Thyroid gland (tissue), 4 donors: ENCODE results near the gene CPLX3. TPM values are rescaled to one million over a fixed set of nuclear protein-coding genes. Genes with fewer than 3 reads are reported as not detected.

ENCODE experiments used
- DNase-seq, 2 donors: peaks; one replicate each; pipeline ENCODE4 v3.0.0-alpha.2; 2019
- H3K27ac ChIP-seq, 3 donors: fragments of 200-600 bp; sonication (generic); 1 replicate in 2 of 3; 2 replicates in 1 of 3; pipeline ENCODE4 v1.5.1; 2016 to 2019; ENCODE audit warnings: mild to moderate bottlenecking in 1 of 3, moderate library complexity in 1 of 3
- H3K27me3 ChIP-seq: fragments of 200-600 bp; sonication (generic); one replicate; pipeline ENCODE4 v1.5.1; 2019
- H3K36me3 ChIP-seq, 2 donors: fragments of 200-600 bp; sonication (generic); one replicate each; pipeline ENCODE4 v1.5.1; 2016 to 2019
- H3K4me1 ChIP-seq, 2 donors: fragments of 200-600 bp; sonication (generic); one replicate each; pipeline ENCODE4 v1.5.1; 2017 to 2019
- H3K4me3 ChIP-seq, 3 donors: fragments of 200-600 bp; sonication (generic); replicated peaks in 1 of 3; 1 replicate in 2 of 3; 2 replicates in 1 of 3; pipeline ENCODE4 v1.5.1; 2016; ENCODE audit warnings: mild to moderate bottlenecking in 1 of 3
- H3K9me3 ChIP-seq: fragments of 200-600 bp; sonication (generic); one replicate; pipeline ENCODE4 v1.5.1; 2017
- POLR2A ChIP-seq, 2 donors: fragments of 450-650 bp; IDR thresholded peaks; one replicate each; pipeline ENCODE4 v1.6.1; 2017; ENCODE audit warnings: antibody characterized with exemption in 2 of 2, mild to moderate bottlenecking in 2 of 2, moderate library complexity in 1 of 2
- WGBS, 2 donors: methylation state at CpG; one replicate each; pipeline ENCODE4 v1.1.5; 2017; 5-methylcytosine and 5-hydroxymethylcytosine counted together
- intact Hi-C: fragments of 100-400 bp; cut with DNase I; formaldehyde crosslinking; loops from one replicate; pipeline ENCODE4 v1.15.1; 2023
- total RNA-seq, 4 donors: library from RNA; depleted of rRNA; stranded (reverse); fragments of >200 nt; gene quantifications; one replicate each; pipeline ENCODE4 v1.2.3, GENCODE V29; 2016
- TF ChIP-seq, protein P1 (sequence below), 6 experiments: fragments of 200-600 bp in 3 of 6; fragments of 450-650 bp in 3 of 6; sonication (generic) in 3 of 6; IDR thresholded peaks; one replicate each; pipeline ENCODE4 v1.5.1; 2016 to 2019; ENCODE audit warnings: antibody characterized with exemption in 6 of 6, mild to moderate bottlenecking in 2 of 6, inconsistent platforms in 1 of 6, moderate library complexity in 1 of 6

The CPLX3 gene
- total RNA-seq, 4 donors from 2014 or later, result not detected

DNA sequence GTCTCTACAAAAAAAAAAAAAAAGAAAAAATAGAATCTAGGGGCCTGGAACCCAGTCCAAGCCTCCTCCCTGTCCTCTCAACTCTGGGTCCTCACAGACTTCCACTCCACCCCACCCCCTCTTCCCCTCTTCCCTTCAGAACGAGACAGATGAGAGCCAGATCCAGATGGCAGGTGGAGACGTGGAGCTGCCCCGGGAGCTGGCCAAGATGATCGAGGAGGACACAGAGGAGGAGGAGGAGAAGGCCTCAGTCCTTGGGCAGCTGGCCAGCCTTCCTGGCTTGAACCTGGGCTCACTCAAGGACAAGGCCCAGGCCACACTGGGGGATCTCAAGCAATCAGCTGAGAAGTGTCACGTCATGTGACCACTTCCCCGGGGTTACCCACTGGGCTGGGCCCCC, 3.6 kb downstream of the CPLX3 start:
- TF ChIP-seq POLR2A (IDR thresholded peaks at IDR 0.05), result no peak
- TF ChIP-seq, protein P1, sequence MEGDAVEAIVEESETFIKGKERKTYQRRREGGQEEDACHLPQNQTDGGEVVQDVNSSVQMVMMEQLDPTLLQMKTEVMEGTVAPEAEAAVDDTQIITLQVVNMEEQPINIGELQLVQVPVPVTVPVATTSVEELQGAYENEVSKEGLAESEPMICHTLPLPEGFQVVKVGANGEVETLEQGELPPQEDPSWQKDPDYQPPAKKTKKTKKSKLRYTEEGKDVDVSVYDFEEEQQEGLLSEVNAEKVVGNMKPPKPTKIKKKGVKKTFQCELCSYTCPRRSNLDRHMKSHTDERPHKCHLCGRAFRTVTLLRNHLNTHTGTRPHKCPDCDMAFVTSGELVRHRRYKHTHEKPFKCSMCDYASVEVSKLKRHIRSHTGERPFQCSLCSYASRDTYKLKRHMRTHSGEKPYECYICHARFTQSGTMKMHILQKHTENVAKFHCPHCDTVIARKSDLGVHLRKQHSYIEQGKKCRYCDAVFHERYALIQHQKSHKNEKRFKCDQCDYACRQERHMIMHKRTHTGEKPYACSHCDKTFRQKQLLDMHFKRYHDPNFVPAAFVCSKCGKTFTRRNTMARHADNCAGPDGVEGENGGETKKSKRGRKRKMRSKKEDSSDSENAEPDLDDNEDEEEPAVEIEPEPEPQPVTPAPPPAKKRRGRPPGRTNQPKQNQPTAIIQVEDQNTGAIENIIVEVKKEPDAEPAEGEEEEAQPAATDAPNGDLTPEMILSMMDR (IDR thresholded peaks at IDR 0.05), result no peak
- Histone ChIP-seq H3K9me3 (no peaks in the 10 kb centered on the region), H3K4me1 (peaks cover 0 to 13% of the 10 kb centered on the region in 2 donors), H3K27ac (no peak overlapping the region), H3K27me3 (no peaks in the 10 kb centered on the region), H3K36me3 (no peaks in the 10 kb centered on the region), H3K4me3 (no peak overlapping the region)
- no peak for DNase-seq
- intact Hi-C loops, result loop anchor here (10.0 kb wide), 1 partner anchor 115 kb away; no protein-coding TSS in a partner anchor
- WGBS, 2 donors, result 43 to 54% methylated on average over 5 to 6 of the region's 6 CpGs

DNA sequence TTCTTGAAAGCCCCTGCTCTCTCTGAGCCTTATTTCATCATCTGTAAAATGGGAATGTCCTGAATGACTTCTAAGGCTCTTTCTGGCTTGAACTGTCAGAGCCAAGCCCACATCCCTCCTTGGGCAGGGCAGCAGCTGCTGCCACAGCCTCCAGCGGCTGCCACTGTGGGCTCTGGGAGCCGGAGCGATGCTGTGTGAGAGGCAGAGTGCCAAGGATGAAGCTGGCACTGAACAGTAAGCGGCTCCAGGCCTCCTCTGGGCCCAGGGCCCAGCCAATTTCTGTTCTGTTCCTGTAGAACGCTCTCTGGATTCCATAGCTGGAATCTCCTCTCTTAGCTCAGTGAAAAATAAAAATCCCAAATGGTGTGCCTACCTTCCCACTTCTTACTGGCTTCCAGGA, 4.4 kb downstream of the CPLX3 start:
- intact Hi-C loops, result loop anchor here (10.0 kb wide), 1 partner anchor 114 kb away; no protein-coding TSS in a partner anchor

DNA sequence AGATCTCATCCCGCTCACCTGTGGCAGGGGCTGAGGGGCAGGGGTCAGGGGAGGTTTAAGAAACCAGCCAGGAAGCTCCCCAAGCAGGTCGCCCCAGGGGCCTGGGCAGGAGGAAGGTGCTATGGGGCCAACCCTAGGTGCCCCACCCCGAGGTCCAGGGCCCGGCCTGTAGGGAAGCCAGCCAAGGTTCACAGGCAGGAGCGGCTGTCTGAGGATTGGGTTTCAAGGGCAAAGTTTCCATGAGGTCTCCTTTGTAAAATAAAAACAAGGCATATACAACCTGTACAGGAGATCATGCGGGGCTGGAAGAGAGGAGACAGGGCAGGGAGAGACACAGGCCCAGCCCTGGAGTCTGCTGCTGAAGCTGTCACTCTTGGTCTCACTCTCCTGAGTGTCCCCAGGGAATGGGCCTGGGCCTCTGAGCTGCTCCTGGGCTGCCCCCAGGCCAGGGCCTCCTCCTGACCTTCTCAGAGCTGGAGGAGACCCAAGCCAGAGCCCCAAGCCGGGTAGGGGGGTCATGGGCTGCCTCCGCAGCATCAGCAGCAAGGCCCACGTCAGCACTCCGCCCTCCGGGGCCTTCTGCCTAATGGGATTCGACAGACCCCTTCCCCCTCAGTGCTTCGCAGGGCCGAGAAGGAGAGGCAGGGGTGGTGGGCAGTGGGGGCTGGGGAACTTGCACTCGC, 5.5 kb downstream of the CPLX3 start:
- intact Hi-C loops, result loop anchor here (10.0 kb wide), 1 partner anchor 113 kb away; no protein-coding TSS in a partner anchor
- no peak for DNase-seq
- H3K36me3 ChIP-seq, result no peaks in the 10 kb centered on the region
- peaks cover 0 to under 1% of the 10 kb centered on the region in 2 donors for H3K4me1 ChIP-seq
- TF ChIP-seq, protein P1 (IDR thresholded peaks at IDR 0.05), result no peak
- TF ChIP-seq POLR2A (IDR thresholded peaks at IDR 0.05), result no peak
- H3K4me3 ChIP-seq, result no peak overlapping the region
- no peak overlapping the region for H3K27ac ChIP-seq
- H3K9me3 ChIP-seq, result no peaks in the 10 kb centered on the region
- 75 to 81% methylated on average over 6 to 12 of the region's 15 CpGs for WGBS, 2 donors
- no peaks in the 10 kb centered on the region for H3K27me3 ChIP-seq

More for the DNA sequence above, 4.4 kb downstream of the CPLX3 start:
- H3K4me3 ChIP-seq, result no peak overlapping the region
- H3K9me3 ChIP-seq, result no peaks in the 10 kb centered on the region
- DNase-seq, result no peak
- H3K27me3 ChIP-seq, result no peaks in the 10 kb centered on the region
- no peak overlapping the region for H3K27ac ChIP-seq
- no peak for TF ChIP-seq POLR2A (IDR thresholded peaks at IDR 0.05)
- TF ChIP-seq, protein P1 (IDR thresholded peaks at IDR 0.05), result no peak
- WGBS, 2 donors, result 80 to 81% methylated on average over 4 to 5 of the region's 5 CpGs
- H3K4me1 ChIP-seq, result peaks cover 0 to 11% of the 10 kb centered on the region in 2 donors
- no peaks in the 10 kb centered on the region for H3K36me3 ChIP-seq

DNA sequence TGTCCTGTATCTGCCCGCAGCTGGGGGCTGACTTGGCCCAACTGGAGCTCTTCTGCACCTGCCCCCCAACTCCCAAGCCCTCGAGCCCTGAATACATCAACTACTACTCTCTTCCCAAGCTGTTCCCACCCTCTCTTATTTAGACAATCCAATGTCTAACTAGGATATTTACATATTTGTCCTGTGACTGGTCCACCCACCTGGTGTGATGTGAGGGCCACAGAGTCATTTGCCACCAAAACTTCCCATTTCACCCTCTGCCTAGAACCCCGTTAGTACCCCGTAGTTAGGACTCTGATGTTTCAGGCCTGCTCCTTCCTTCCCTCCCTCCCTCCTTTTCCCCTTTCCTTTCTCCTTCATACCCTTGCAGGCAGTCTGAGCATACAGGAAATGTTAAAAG, 6.4 kb downstream of the CPLX3 start:
- intact Hi-C loops, result loop anchor here (10.0 kb wide), 1 partner anchor 112 kb away; no protein-coding TSS in a partner anchor
- H3K27ac ChIP-seq, result no peak overlapping the region

More for the DNA sequence above, 6.4 kb downstream of the CPLX3 start:
- TF ChIP-seq, protein P1 (IDR thresholded peaks at IDR 0.05), result no peak
- TF ChIP-seq POLR2A (IDR thresholded peaks at IDR 0.05), result no peak
- no peak overlapping the region for H3K4me3 ChIP-seq
- no peaks in the 10 kb centered on the region for H3K9me3 ChIP-seq
- WGBS, 2 donors, result 71 to 82% methylated on average over 4 of the region's 4 CpGs
- DNase-seq, result no peak
- no peaks in the 10 kb centered on the region for H3K27me3 ChIP-seq
- no peaks in the 10 kb centered on the region for H3K36me3 ChIP-seq
- no peaks in the 10 kb centered on the region for H3K4me1 ChIP-seq
